ENCODE results near the gene ATP13A5.

GRCh38 chr3:193333229-193333628, 45.3 kb downstream of the ATP13A5 start:
- TF ChIP-seq CTCF (IDR thresholded peaks at IDR 0.05): no peak
- no peak for TF ChIP-seq TCF7L2 (IDR thresholded peaks at IDR 0.05; ENCODE audit: low read depth, low read length)
- TF ChIP-seq POLR2AphosphoS5 (IDR thresholded peaks at IDR 0.05; ENCODE audit: low read depth, low read length): no peak

All from Panc1 (cell line).